Measurements from ENCODE around the gene DPF3. TPM values are rescaled to one million over a fixed set of nuclear protein-coding genes. Genes with fewer than 3 reads are reported as not detected.

The DPF3 gene
- total and polyA plus RNA-seq, 2 of the 13 experiments (the other 11 are each of a cell fraction or from before 2014, with no cell fraction given) = 0.09 to 0.60 TPM

DNA sequence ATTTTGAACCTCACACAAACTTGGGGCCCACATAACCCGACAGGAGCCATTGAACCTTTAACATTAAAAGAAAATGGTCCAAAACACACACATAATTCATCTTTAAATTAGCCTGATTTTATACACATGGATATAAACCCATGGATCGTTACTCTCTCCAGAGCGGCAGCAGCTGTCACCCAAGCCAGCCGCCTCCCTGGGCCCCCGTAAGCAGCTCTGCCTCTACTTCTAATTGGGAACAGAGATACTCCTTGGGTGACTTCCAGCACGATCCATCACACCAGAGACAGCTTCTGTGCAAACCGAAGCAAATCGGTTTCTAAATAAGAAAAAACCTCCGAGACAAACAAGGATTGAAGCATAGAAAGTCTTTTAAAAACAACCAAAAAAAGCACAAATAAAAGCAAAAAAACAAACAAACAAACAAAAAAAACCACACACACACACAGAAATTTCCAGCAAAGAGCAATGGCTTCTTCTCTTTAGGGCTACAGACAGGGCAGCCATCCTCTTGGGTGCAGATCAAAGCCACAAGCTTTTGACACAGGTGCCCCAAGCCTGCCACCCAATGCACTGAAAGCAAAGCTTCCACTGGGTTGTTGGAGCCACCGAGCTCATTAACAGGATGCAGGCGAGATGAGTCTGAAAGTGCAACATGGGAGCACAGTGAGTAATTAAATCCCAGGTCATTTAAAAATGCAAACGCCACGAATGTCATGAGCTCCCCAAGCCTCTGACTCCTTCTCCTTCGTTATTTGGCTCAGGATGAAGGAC, 156.9 kb downstream of the DPF3 start:
- H3K4me2 ChIP-seq (ENCODE audit: low read depth, low read length) = no peak overlapping the region
- WGBS (ENCODE audit: low lambda C conversion rate) = 58% methylated on average over 14 of the region's 14 CpGs
- TF ChIP-seq, protein P1, sequence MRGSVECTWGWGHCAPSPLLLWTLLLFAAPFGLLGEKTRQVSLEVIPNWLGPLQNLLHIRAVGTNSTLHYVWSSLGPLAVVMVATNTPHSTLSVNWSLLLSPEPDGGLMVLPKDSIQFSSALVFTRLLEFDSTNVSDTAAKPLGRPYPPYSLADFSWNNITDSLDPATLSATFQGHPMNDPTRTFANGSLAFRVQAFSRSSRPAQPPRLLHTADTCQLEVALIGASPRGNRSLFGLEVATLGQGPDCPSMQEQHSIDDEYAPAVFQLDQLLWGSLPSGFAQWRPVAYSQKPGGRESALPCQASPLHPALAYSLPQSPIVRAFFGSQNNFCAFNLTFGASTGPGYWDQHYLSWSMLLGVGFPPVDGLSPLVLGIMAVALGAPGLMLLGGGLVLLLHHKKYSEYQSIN (CRISPR knock-in tag; IDR thresholded peaks at IDR 0.05; ENCODE audit: borderline replicate concordance) = no peak
- TF ChIP-seq TOE1 (CRISPR knock-in tag; IDR thresholded peaks at IDR 0.05) = no peak
- TF ChIP-seq HNRNPL (IDR thresholded peaks at IDR 0.05; ENCODE audit: low read depth, low read length) = no peak
- no peak for TF ChIP-seq MIER3 (CRISPR knock-in tag; IDR thresholded peaks at IDR 0.05; ENCODE audit: borderline replicate concordance)
- no peak for TF ChIP-seq ZFP82 (CRISPR knock-in tag; IDR thresholded peaks at IDR 0.05; ENCODE audit: borderline replicate concordance)
- TF ChIP-seq, protein P2, sequence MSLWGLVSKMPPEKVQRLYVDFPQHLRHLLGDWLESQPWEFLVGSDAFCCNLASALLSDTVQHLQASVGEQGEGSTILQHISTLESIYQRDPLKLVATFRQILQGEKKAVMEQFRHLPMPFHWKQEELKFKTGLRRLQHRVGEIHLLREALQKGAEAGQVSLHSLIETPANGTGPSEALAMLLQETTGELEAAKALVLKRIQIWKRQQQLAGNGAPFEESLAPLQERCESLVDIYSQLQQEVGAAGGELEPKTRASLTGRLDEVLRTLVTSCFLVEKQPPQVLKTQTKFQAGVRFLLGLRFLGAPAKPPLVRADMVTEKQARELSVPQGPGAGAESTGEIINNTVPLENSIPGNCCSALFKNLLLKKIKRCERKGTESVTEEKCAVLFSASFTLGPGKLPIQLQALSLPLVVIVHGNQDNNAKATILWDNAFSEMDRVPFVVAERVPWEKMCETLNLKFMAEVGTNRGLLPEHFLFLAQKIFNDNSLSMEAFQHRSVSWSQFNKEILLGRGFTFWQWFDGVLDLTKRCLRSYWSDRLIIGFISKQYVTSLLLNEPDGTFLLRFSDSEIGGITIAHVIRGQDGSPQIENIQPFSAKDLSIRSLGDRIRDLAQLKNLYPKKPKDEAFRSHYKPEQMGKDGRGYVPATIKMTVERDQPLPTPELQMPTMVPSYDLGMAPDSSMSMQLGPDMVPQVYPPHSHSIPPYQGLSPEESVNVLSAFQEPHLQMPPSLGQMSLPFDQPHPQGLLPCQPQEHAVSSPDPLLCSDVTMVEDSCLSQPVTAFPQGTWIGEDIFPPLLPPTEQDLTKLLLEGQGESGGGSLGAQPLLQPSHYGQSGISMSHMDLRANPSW (CRISPR knock-in tag; IDR thresholded peaks at IDR 0.05; ENCODE audit: borderline replicate concordance) = no peak
- TF ChIP-seq DR1 (CRISPR knock-in tag; IDR thresholded peaks at IDR 0.05) = no peak
- TF ChIP-seq NCOR1 (IDR thresholded peaks at IDR 0.05; ENCODE audit: borderline replicate concordance, low read length) = no peak
- no TSS peak for BruUV-seq (replicated peaks)
- ChIA-PET POLR2A (no interaction called here), CTCF (ENCODE audit: low intra/inter-chr PET ratio, low total read pairs) (interaction anchor here (1.1 kb wide), 1 partner anchor 166 kb away, joined by 3 read pairs; no protein-coding TSS in a partner anchor)
- no peaks in the 10 kb centered on the region for H3K36me3 ChIP-seq (replicated peaks in 1 of 2; ENCODE audit: control insufficient read depth in 1 of 2, insufficient read depth in 2 of 2, low read length in 2 of 2)
- H3K4me1 ChIP-seq (ENCODE audit: insufficient read depth, low read length) = no peaks in the 10 kb centered on the region
- FAIRE-seq (no peak), ATAC-seq (no peak), DNase-seq (ENCODE audit: low spot score) (no peak)
- no peaks in the 10 kb centered on the region for H3K79me2 ChIP-seq (ENCODE audit: insufficient read depth, low read length)
- H3K27ac ChIP-seq (ENCODE audit: extremely low read length, insufficient read depth, low read length) = no peak overlapping the region
- H3K4me3 ChIP-seq (replicated peaks in 1 of 3; ENCODE audit: insufficient read depth in 1 of 3, low read depth in 2 of 3, low read length in 3 of 3) = no peak overlapping the region
- no peaks in the 10 kb centered on the region for H4K20me1 ChIP-seq (ENCODE audit: insufficient read depth, low read length)
- intact Hi-C loops (cut with micrococcal nuclease; ENCODE audit: unreplicated experiment) (no loop called here), in situ Hi-C loops (cut with HindIII; ENCODE audit: extremely low pct_ligation_motif_present, low pct_unique_long_range_greater_than_20kb) (no loop called here)
- H3K9me3 ChIP-seq (ENCODE audit: low read length) = no peaks in the 10 kb centered on the region
- no peak overlapping the region for H2AFZ ChIP-seq (ENCODE audit: low read length)
- H3K9ac ChIP-seq (ENCODE audit: insufficient read depth, low read depth, low read length) = no peak overlapping the region
- H3K27me3 ChIP-seq (ENCODE audit: control insufficient read depth in 1 of 2, insufficient read depth in 2 of 2, low read length in 2 of 2) = peaks cover 0 to 18% of the 10 kb centered on the region in 2 experiments; a peak in 3 of 5 replicates
